ENCODE measurements around the gene RPS6KA3. TPM values are rescaled to one million over a fixed set of nuclear protein-coding genes. Genes with fewer than 3 reads are reported as not detected.

Gene RPS6KA3
- 45.1 to 58.5 TPM (median 57.6 TPM) in 5 replicates for total RNA-seq (2022; extraction: Qiagen RNA extraction; ENCODE audit: low read depth)

DNA sequence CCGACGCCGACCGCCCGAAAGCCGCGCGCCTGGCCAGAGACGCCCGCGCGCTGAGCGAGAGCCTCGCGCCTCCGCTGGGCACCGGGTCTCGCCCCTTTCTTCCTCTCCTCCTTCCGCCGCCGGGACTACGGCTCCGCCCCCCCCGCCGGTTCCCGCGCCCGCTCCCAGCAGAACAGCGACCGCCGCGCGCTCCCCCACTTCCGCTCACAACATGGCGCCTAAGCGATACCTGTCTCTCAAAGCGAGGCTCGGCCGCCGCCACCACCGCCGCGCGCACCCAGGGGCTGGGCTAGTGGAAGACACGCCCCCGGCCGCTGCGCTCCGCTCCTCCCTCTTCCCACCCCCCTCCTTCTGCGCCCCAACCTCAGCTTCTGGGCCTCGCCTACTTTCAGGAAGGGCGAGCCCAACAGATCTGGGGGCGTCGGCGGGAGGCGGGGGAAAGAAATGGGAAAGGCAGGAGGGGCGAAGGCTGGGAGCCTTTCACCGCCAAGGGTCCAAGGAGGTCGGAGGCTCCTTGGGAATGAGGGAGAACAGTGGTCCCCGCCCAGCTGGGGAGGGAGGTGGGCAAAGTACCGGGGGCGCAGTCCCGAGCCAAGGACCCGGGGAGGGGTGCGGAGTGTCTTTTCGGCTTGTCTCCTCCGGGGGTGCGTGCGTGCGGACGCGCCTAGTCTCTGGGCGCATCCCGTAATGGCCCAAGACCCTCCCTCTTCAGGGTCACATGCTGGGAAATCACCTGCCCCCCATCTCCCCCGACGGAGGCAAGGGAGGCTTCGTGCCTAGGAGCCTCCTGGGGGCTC lies at the start of gene RPS6KA3:
Gene RPS6KA3, minus strand, starts transcription at position 100 of the 797 bp plus-strand sequence. CDS start 277 bp downstream, outside the sequence.

DNA sequence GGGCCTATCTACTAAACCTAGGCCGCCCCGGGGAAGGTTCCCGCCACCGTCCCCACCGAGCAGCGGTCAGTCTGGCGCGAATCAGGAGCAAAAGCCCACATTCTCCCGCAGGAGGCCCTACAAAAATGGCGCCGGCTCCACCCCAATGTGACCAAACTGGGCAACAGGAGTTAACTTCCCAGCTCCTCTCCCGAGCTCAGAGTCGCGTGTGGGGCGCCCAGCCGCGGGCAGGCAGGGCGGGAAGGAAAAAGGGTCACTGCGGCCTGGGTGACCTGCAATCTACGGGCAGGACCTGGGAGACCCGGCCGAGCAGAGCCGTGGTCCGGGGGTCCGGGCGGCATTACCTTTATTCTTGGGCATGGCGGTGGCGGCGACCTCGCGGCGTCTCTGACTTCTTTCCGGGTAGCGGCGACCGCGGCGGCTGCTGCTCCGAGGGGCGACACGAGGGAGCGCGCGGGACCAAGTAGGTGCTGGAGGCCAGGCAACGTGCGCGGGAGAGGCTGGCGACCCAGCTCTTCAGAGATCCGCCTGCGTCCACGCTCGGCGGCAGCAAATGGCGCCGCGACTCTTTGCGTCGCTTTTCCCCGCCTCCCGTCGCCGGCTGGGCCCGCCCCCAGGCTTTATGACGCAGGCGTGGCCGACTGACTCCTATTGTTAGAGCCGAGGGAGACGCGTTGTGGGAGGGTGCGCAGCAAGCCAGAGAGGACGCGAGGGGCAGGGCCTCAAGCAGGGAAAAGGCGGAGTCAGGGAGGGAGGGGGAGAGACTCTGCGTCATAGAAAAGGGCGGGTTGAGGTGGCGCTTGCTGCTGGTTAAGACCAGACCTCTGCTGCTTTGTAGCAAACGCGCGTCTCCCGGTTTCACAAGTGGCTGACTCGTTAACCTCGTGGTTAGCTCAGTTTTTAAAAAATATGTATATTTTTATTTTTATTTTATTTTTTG lies 125.2 kb downstream of the RPS6KA3 start, which contains the start of gene EIF1AX:
Gene EIF1AX, minus strand, starts transcription at position 558 of the 940 bp plus-strand sequence. Its CDS starts 198 bp downstream, at position 360.

DNA sequence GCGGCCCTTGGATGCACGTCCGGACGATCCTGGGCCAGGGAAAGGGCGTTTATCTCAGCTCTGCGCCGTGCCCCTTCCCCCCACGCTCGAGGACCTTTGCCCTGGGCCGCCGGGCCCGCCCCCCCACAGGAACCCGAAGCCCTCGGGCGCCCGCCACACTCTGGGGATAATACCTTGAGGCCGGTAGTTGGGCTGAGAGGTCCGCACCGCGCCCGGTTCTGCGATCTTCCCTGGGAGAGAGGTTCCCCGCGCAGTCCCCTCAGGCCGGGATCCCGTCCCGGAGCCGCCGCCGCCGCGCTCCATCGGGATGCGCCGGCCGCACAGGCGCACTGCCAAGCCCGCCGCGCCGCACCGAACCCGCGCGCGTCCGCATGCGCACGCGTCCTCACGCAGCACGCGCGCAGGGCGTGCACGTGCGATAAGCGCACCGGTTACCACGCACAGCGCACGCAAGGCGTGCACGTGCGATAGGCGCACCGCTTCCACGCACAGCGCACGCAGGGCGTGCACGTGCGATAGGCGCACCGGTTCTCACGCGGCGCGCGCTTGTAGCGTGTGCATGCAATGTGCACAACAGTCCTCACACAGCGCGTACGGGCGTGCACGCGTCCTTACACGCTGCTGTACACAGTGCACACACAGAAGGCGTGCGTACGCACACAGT lies 150.0 kb downstream of the RPS6KA3 start, which contains the start of gene MAP7D2:
Gene MAP7D2, minus strand, starts transcription at position 331 of the 664 bp plus-strand sequence. Its CDS starts 28 bp downstream, at position 303.

Other genes with a start within 250 kb of the RPS6KA3 start
- gene MAP7D2, start 150.0 kb downstream of the RPS6KA3 start, total RNA-seq (2022; extraction: Qiagen RNA extraction; ENCODE audit: low read depth): 5.0 to 6.6 TPM (median 5.6 TPM) in 5 replicates
- 89.2 to 113 TPM (median 110 TPM) in 5 replicates for gene EIF1AX, start 125.1 kb downstream of the RPS6KA3 start, total RNA-seq (2022; extraction: Qiagen RNA extraction; ENCODE audit: low read depth)

Data from A549 treated with CpdA at 1 μM for 4 hours (cell line).